Effector memory CD4-positive, alpha-beta T cell (primary cell): ENCODE measurements around the gene RNF32.

Experiments
- DNase-seq, 3 donors: peaks; one replicate each; pipeline ENCODE4 v3.0.0-alpha.2; 2020
- H3K27ac ChIP-seq: 2 replicates; pipeline ENCODE4 v1.7.0; 2013; ENCODE audit warnings: mild to moderate bottlenecking, low read length, moderate library complexity; ENCODE audit not compliant: insufficient read depth, poor library complexity, severe bottlenecking
- H3K27me3 ChIP-seq: replicated peaks from 2 replicates; pipeline ENCODE4 v1.7.0; 2013; ENCODE audit warnings: mild to moderate bottlenecking, low read length; ENCODE audit not compliant: insufficient read depth, control insufficient read depth, poor library complexity, severe bottlenecking
- H3K36me3 ChIP-seq: 2 replicates; pipeline ENCODE4 v1.7.0; 2013; ENCODE audit warnings: mild to moderate bottlenecking, low read length, moderate library complexity; ENCODE audit not compliant: control insufficient read depth, insufficient read depth
- H3K4me1 ChIP-seq: 2 replicates; pipeline ENCODE4 v1.7.0; 2013; ENCODE audit warnings: low read length, mild to moderate bottlenecking; ENCODE audit not compliant: control insufficient read depth, insufficient read depth, poor library complexity, severe bottlenecking
- H3K4me3 ChIP-seq: 2 replicates; pipeline ENCODE4 v1.7.0; 2013; ENCODE audit warnings: low read length, low read depth, mild to moderate bottlenecking; ENCODE audit not compliant: insufficient read depth, poor library complexity, severe bottlenecking
- H3K9me3 ChIP-seq: 2 replicates; pipeline ENCODE4 v1.7.0; 2013; ENCODE audit warnings: mild to moderate bottlenecking, low read length, moderate library complexity; ENCODE audit not compliant: control insufficient read depth

The RNF32 gene

GRCh38 chr7:156659203-156659602 is 18.6 kb downstream of the RNF32 start:
- no peaks in the 10 kb centered on the region for H3K36me3 ChIP-seq
- H3K4me3 ChIP-seq, result no peak overlapping the region
- H3K27me3 ChIP-seq, result no peaks in the 10 kb centered on the region
- H3K9me3 ChIP-seq, result no peaks in the 10 kb centered on the region
- no peak for DNase-seq
- H3K4me1 ChIP-seq, result no peaks in the 10 kb centered on the region
- no peak overlapping the region for H3K27ac ChIP-seq

- Histone ChIP-seq H3K4me3 (no peak overlapping the region), H3K9me3 (no peaks in the 10 kb centered on the region), H3K4me1 (no peaks in the 10 kb centered on the region), H3K27ac (no peak overlapping the region), H3K27me3 (no peaks in the 10 kb centered on the region), H3K36me3 (no peaks in the 10 kb centered on the region)
- no peak for DNase-seq
These were observed 19.4 kb downstream of the RNF32 start for GRCh38 chr7:156659961-156660360.

GRCh38 chr7:156661637-156662036 is 21.1 kb downstream of the RNF32 start:
- H3K4me3 ChIP-seq, result no peak overlapping the region
- no peak overlapping the region for H3K27ac ChIP-seq
- H3K27me3 ChIP-seq, result no peaks in the 10 kb centered on the region
- no peaks in the 10 kb centered on the region for H3K36me3 ChIP-seq
- no peaks in the 10 kb centered on the region for H3K4me1 ChIP-seq
- H3K9me3 ChIP-seq, result no peaks in the 10 kb centered on the region
- DNase-seq, result no peak

- Histone ChIP-seq H3K4me3 (no peak overlapping the region), H3K36me3 (no peaks in the 10 kb centered on the region)
These were observed 21.7 kb downstream of the RNF32 start for GRCh38 chr7:156662277-156662676.

GRCh38 chr7:156665101-156665500 is 24.5 kb downstream of the RNF32 start:
- Histone ChIP-seq H3K9me3 (no peaks in the 10 kb centered on the region), H3K36me3 (no peaks in the 10 kb centered on the region), H3K27ac (no peak overlapping the region), H3K4me3 (no peak overlapping the region), H3K4me1 (no peaks in the 10 kb centered on the region), H3K27me3 (no peaks in the 10 kb centered on the region)
- DNase-seq, result no peak

More at GRCh38 chr7:156662277-156662676, 21.7 kb downstream of the RNF32 start:
- DNase-seq, result no peak
- Histone ChIP-seq H3K4me1 (no peaks in the 10 kb centered on the region), H3K9me3 (no peaks in the 10 kb centered on the region), H3K27ac (no peak overlapping the region), H3K27me3 (no peaks in the 10 kb centered on the region)

- H3K36me3 ChIP-seq, result no peaks in the 10 kb centered on the region
- DNase-seq, result no peak
These were observed 26.0 kb downstream of the RNF32 start for GRCh38 chr7:156666368-156667109.

GRCh38 chr7:156667110-156667426 is 26.5 kb downstream of the RNF32 start:
- Histone ChIP-seq H3K27ac (no peak overlapping the region), H3K27me3 (no peaks in the 10 kb centered on the region), H3K9me3 (no peaks in the 10 kb centered on the region), H3K4me1 (no peaks in the 10 kb centered on the region), H3K36me3 (no peaks in the 10 kb centered on the region), H3K4me3 (no peak overlapping the region)
- no peak for DNase-seq

More at GRCh38 chr7:156666368-156667109, 26.0 kb downstream of the RNF32 start:
- H3K9me3 ChIP-seq, result no peaks in the 10 kb centered on the region
- no peak overlapping the region for H3K27ac ChIP-seq
- no peaks in the 10 kb centered on the region for H3K27me3 ChIP-seq
- H3K4me1 ChIP-seq, result no peaks in the 10 kb centered on the region
- no peak overlapping the region for H3K4me3 ChIP-seq

- Histone ChIP-seq H3K27ac (no peak overlapping the region), H3K4me3 (no peak overlapping the region), H3K27me3 (no peaks in the 10 kb centered on the region), H3K9me3 (no peaks in the 10 kb centered on the region), H3K36me3 (no peaks in the 10 kb centered on the region), H3K4me1 (no peaks in the 10 kb centered on the region)
- no peak for DNase-seq
These were observed 27.7 kb downstream of the RNF32 start for GRCh38 chr7:156668130-156668741.

- no peaks in the 10 kb centered on the region for H3K4me1 ChIP-seq
- DNase-seq, result no peak
- H3K9me3 ChIP-seq, result no peaks in the 10 kb centered on the region
- H3K36me3 ChIP-seq, result no peaks in the 10 kb centered on the region
- no peak overlapping the region for H3K27ac ChIP-seq
- H3K27me3 ChIP-seq, result no peaks in the 10 kb centered on the region
- H3K4me3 ChIP-seq, result no peak overlapping the region
These were observed 28.7 kb downstream of the RNF32 start for GRCh38 chr7:156669035-156669828.

- H3K9me3 ChIP-seq, result no peaks in the 10 kb centered on the region
- no peak overlapping the region for H3K4me3 ChIP-seq
- peaks cover 8% of the 10 kb centered on the region for H3K36me3 ChIP-seq
- no peak overlapping the region for H3K27ac ChIP-seq
- DNase-seq, result no peak
- no peaks in the 10 kb centered on the region for H3K4me1 ChIP-seq
- no peaks in the 10 kb centered on the region for H3K27me3 ChIP-seq
These were observed 32.9 kb downstream of the RNF32 start for GRCh38 chr7:156673454-156673853.
